SK-N-MC (cell line): ENCODE data around the gene OR2F1.

ENCODE experiments used
- EZH2 ChIP-seq: fragments of 200-600 bp; sonication (generic); IDR thresholded peaks from one replicate; pipeline ENCODE4 v1.6.1; 2017; ENCODE audit warnings: antibody characterized with exemption
- POLR2AphosphoS5 ChIP-seq: IDR thresholded peaks from 2 replicates; pipeline ENCODE4 v1.6.1; 2012; ENCODE audit warnings: mild to moderate bottlenecking, low read depth, low read length, borderline replicate concordance

GRCh38 chr7:143913945-143914615 lies 40.6 kb upstream of the OR2F1 start:
- TF ChIP-seq POLR2AphosphoS5 (no peak), EZH2 (no peak)
